Panc1 (cell line): ENCODE measurements around the gene SLC4A8. TPM values are rescaled to one million over a fixed set of nuclear protein-coding genes. Genes with fewer than 3 reads are reported as not detected.

ENCODE experiments used
- ATAC-seq: fragments of 200-7000 bp; cut with Tn5 transposase; 2 replicates; pipeline ENCODE4 v1.9.1; 2020; ENCODE audit warnings: mild to moderate bottlenecking, moderate library complexity
- BruUV-seq: library from RNA; stranded (reverse); fragments of 400-500 nt; replicated peaks from 2 replicates; lab custom pipeline; 2021; lab: Mats Ljungman, UMichigan
- CTCF ChIA-PET: fragments of 300-600 bp; sonication (Branson Sonifier 250); formaldehyde crosslinking; loops from one replicate; lab custom pipeline; 2022; ENCODE audit warnings: antibody characterized with exemption; lab: Charles Lee
- POLR2A ChIA-PET: fragments of 300-600 bp; sonication (Branson Sonifier 250); formaldehyde crosslinking; loops from one replicate; lab custom pipeline; 2022; ENCODE audit warnings: antibody characterized with exemption; lab: Charles Lee
- DNase-seq: peaks from one replicate; pipeline ENCODE4 v3.0.0-alpha.2; 2010; ENCODE audit warnings: low read depth, low spot score
- H3K27ac ChIP-seq: 2 replicates; pipeline ENCODE4 v1.5.1; 2011; ENCODE audit warnings: mild to moderate bottlenecking, low read length, inconsistent platforms
- H3K27me3 ChIP-seq: fragments of 200-500 bp; sonication (Bioruptor generic); 2 replicates; pipeline ENCODE4 v1.6.0; 2014; ENCODE audit warnings: low read length, inconsistent platforms; ENCODE audit not compliant: control insufficient read depth, insufficient read depth
- H3K36me3 ChIP-seq: fragments of 200-500 bp; sonication (Bioruptor generic); 2 replicates; pipeline ENCODE4 v1.5.1; 2014; ENCODE audit warnings: inconsistent platforms, mild to moderate bottlenecking, low read length, moderate library complexity; ENCODE audit not compliant: control insufficient read depth, insufficient read depth
- H3K4me1 ChIP-seq: 2 replicates; pipeline ENCODE4 v1.5.1; 2011; ENCODE audit warnings: inconsistent platforms, mild to moderate bottlenecking, low read length, moderate library complexity; ENCODE audit not compliant: control insufficient read depth, insufficient read depth
- H3K4me3 ChIP-seq, 2 experiments: 2 replicates each; pipeline ENCODE4 v1.5.1; 2011 to 2012; ENCODE audit warnings: low read depth in 2 of 2, low read length in 2 of 2, mild to moderate bottlenecking in 2 of 2, inconsistent platforms in 1 of 2, moderate library complexity in 1 of 2
- H3K9me3 ChIP-seq: fragments of 200-500 bp; sonication (Bioruptor generic); 2 replicates; pipeline ENCODE4 v1.5.1; 2014; ENCODE audit warnings: low read depth, mild to moderate bottlenecking, inconsistent platforms, low read length, moderate library complexity; ENCODE audit not compliant: control insufficient read depth, insufficient read depth
- POLR2AphosphoS5 ChIP-seq: IDR thresholded peaks from 2 replicates; pipeline ENCODE4 v1.6.1; 2012; ENCODE audit warnings: mild to moderate bottlenecking, low read depth, low read length, moderate library complexity
- REST ChIP-seq, 2 experiments: IDR thresholded peaks; 2 replicates each; pipeline ENCODE4 v1.6.1; 2011 to 2012; ENCODE audit warnings: low read depth in 2 of 2, control low read depth in 1 of 2, low read length in 1 of 2, mild to moderate bottlenecking in 1 of 2, moderate library complexity in 1 of 2; ENCODE audit not compliant: insufficient read depth in 1 of 2
- SIN3A ChIP-seq: IDR thresholded peaks from 2 replicates; pipeline ENCODE4 v1.6.1; 2012; ENCODE audit warnings: low read depth, mild to moderate bottlenecking, low read length, moderate library complexity, borderline replicate concordance; ENCODE audit not compliant: insufficient read depth
- TCF7L2 ChIP-seq: IDR thresholded peaks from 2 replicates; pipeline ENCODE4 v1.6.1; 2011; ENCODE audit warnings: mild to moderate bottlenecking, low read depth, low read length, inconsistent platforms
- in situ Hi-C: cut with HindIII; loops from 2 replicates; pipeline ENCODE4 v1.10.0; 2016; ENCODE audit warnings: low sequenced_read_pairs, low pct_unique_long_range_greater_than_20kb
- intact Hi-C: fragments of 100-400 bp; cut with micrococcal nuclease; formaldehyde crosslinking; loops from one replicate; pipeline ENCODE4 v1.10.0; 2022; ENCODE audit not compliant: unreplicated experiment
- total RNA-seq: library from RNA; stranded (reverse); gene quantifications from one replicate; pipeline ENCODE4 v1.2.1, GENCODE V29; 2021; ENCODE audit not compliant: unreplicated experiment
- TF ChIP-seq, protein P1 (sequence below): fragments of 450-650 bp; IDR thresholded peaks from 2 replicates; pipeline ENCODE4 v1.5.1; 2017; ENCODE audit warnings: mild to moderate bottlenecking

Gene SLC4A8
- total RNA-seq, 1 experiment from 2014 or later: 18.8 TPM

DNA sequence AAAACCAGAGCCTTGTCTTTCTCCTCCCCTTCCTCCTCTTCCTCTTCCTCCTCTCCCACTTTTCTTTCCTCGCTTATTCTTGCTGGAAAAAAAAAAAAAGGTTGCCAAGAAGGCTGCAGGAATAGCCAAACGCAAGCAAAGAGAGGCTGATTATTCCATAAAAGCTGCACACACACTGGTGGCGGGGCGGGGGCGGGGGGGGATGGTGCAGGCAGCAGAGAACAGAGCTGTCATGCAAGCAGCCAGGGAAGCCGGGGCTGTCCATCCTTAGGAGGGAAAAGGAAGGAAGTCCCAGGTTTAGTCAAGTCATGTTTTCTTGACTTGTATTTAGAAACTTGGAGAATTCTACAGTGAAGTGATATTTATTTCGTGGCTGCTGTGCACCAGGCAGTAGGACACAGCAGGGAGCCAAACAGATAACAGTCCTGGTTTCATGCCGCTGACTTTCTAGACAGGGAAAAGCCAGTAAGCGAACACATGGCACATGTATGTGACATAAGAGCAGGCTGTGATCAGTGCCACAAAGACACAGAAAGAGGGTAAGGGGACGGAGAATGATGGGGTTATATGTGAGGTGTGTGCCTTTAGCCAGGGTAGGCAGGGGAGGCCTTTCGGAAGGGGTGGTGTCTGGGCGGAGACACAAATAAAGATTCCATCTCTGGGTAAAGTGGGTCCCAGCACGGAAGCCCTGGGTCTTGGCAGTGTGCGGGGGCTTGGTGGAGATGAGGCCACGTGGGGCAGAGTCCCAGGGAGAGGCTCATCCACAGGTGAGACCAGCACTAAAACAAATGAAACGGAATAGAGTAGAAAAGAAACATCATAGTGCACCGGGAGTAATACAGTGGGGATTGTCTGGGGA, 109.8 kb downstream of the SLC4A8 start:
- Histone ChIP-seq H3K4me1 (peaks cover 6% of the 10 kb centered on the region), H3K9me3 (no peaks in the 10 kb centered on the region), H3K27me3 (peaks cover 2% of the 10 kb centered on the region; the same call in 1 of the 2 replicates), H3K36me3 (no peaks in the 10 kb centered on the region; the same call in 1 of the 2 replicates), H3K4me3 (no peak overlapping the region), H3K27ac (no peak overlapping the region)
- no peak for TF ChIP-seq POLR2AphosphoS5
- ATAC-seq (no peak), DNase-seq (no peak)
- no TSS peak for BruUV-seq
- ChIA-PET POLR2A (no interaction called here), CTCF (interaction anchor here (0.6 to 1.4 kb wide), 4 partner anchors 142 to 289 kb away, joined by 3 to 9 read pairs (median 3); no protein-coding TSS in a partner anchor)
- intact Hi-C loops (loop anchor here (10.0 kb wide), 2 partner anchors 140 to 290 kb away; no protein-coding TSS in a partner anchor), in situ Hi-C loops (no loop called here)

GRCh38 chr12:51536159-51536558, 111.5 kb downstream of the SLC4A8 start:
- BruUV-seq: no TSS peak
- intact Hi-C loops (loop anchor here (10.0 kb wide), 2 partner anchors 139 to 289 kb away; no protein-coding TSS in a partner anchor), in situ Hi-C loops (no loop called here)
- peaks cover 2% of the 10 kb centered on the region; the same call in 1 of the 2 replicates for H3K27me3 ChIP-seq
- ATAC-seq (no peak), DNase-seq (no peak)
- H3K27ac ChIP-seq: no peak overlapping the region
- ChIA-PET POLR2A (no interaction called here), CTCF (no interaction called here)
- TF ChIP-seq REST (IDR thresholded peaks at IDR 0.05; ENCODE audit: insufficient read depth in 1 of 2, low read depth in 2 of 2, low read length in 1 of 2): no peak
- no peak for TF ChIP-seq POLR2AphosphoS5
- TF ChIP-seq TCF7L2: no peak
- TF ChIP-seq, protein P1, sequence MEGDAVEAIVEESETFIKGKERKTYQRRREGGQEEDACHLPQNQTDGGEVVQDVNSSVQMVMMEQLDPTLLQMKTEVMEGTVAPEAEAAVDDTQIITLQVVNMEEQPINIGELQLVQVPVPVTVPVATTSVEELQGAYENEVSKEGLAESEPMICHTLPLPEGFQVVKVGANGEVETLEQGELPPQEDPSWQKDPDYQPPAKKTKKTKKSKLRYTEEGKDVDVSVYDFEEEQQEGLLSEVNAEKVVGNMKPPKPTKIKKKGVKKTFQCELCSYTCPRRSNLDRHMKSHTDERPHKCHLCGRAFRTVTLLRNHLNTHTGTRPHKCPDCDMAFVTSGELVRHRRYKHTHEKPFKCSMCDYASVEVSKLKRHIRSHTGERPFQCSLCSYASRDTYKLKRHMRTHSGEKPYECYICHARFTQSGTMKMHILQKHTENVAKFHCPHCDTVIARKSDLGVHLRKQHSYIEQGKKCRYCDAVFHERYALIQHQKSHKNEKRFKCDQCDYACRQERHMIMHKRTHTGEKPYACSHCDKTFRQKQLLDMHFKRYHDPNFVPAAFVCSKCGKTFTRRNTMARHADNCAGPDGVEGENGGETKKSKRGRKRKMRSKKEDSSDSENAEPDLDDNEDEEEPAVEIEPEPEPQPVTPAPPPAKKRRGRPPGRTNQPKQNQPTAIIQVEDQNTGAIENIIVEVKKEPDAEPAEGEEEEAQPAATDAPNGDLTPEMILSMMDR: no peak
- TF ChIP-seq SIN3A: no peak
- no peak overlapping the region for H3K4me3 ChIP-seq
- no peaks in the 10 kb centered on the region; the same call in 1 of the 2 replicates for H3K36me3 ChIP-seq
- H3K4me1 ChIP-seq: peaks cover 6% of the 10 kb centered on the region
- H3K9me3 ChIP-seq: no peaks in the 10 kb centered on the region

GRCh38 chr12:51538149-51538548, 113.5 kb downstream of the SLC4A8 start:
- H3K9me3 ChIP-seq: no peaks in the 10 kb centered on the region
- H3K27ac ChIP-seq: no peak overlapping the region
- H3K4me3 ChIP-seq: no peak overlapping the region
- H3K36me3 ChIP-seq: no peaks in the 10 kb centered on the region
- H3K4me1 ChIP-seq: peaks cover 6% of the 10 kb centered on the region
- in situ Hi-C loops (no loop called here), intact Hi-C loops (loop anchor here (10.0 kb wide), 2 partner anchors 137 to 287 kb away; no protein-coding TSS in a partner anchor)
- ChIA-PET POLR2A (no interaction called here), CTCF (no interaction called here)
- peaks cover 2% of the 10 kb centered on the region; the same call in 1 of the 2 replicates for H3K27me3 ChIP-seq
- no TSS peak for BruUV-seq
- DNase-seq (no peak), ATAC-seq (no peak)
- TF ChIP-seq REST (IDR thresholded peaks at IDR 0.05; ENCODE audit: insufficient read depth in 1 of 2, low read depth in 2 of 2, low read length in 1 of 2) (no peak), SIN3A (no peak), TCF7L2 (no peak), POLR2AphosphoS5 (no peak)
- TF ChIP-seq, protein P1: no peak
